ENCODE results near the gene POLE. TPM values are rescaled to one million over a fixed set of nuclear protein-coding genes. Genes with fewer than 3 reads are reported as not detected.
A peak's percentile ranks its signal among the peaks of the same experiment; 100 is the strongest.

POLE gene
- total RNA-seq, 1 donor: 37.4 TPM

GRCh38 chr12:132610051-132610759 lies 76.9 kb downstream of the POLE start, which contains the start of gene LRCOL1:
Gene LRCOL1, minus strand, starts transcription at chr12:132610582. Its CDS starts 4,331 bp downstream, at chr12:132606251.
- H3K4me3 ChIP-seq (ENCODE audit: low read depth, low read length): peak within 1 kb of the TSS; percentile 35
- no peak for TF ChIP-seq CTCF (IDR thresholded peaks at IDR 0.05; ENCODE audit: insufficient read depth, low read length)
- DNase-seq (ENCODE audit: low read depth): peak; percentile 70

GRCh38 chr12:132608231-132609171 lies 78.6 kb downstream of the POLE start:
- no peak for TF ChIP-seq CTCF (IDR thresholded peaks at IDR 0.05; ENCODE audit: insufficient read depth, low read length)
- no peak for DNase-seq (ENCODE audit: low read depth)
- no peak overlapping the region for H3K4me3 ChIP-seq (ENCODE audit: low read depth, low read length)

GRCh38 chr12:132606927-132607326 lies 80.2 kb downstream of the POLE start:
- DNase-seq (ENCODE audit: low read depth): no peak
- no peak for TF ChIP-seq CTCF (IDR thresholded peaks at IDR 0.05; ENCODE audit: insufficient read depth, low read length)
- no peak overlapping the region for H3K4me3 ChIP-seq (ENCODE audit: low read depth, low read length)

- DNase-seq (ENCODE audit: low read depth): no peak
- no peak for TF ChIP-seq CTCF (IDR thresholded peaks at IDR 0.05; ENCODE audit: insufficient read depth, low read length)
- H3K4me3 ChIP-seq (ENCODE audit: low read depth, low read length): no peak overlapping the region
Measured at GRCh38 chr12:132606466-132606865, 80.7 kb downstream of the POLE start.

- DNase-seq (ENCODE audit: low read depth): no peak
- H3K4me3 ChIP-seq (ENCODE audit: low read depth, low read length): no peak overlapping the region
- no peak for TF ChIP-seq CTCF (IDR thresholded peaks at IDR 0.05; ENCODE audit: insufficient read depth, low read length)
Measured at GRCh38 chr12:132605892-132606291, 81.2 kb downstream of the POLE start.

- no peak overlapping the region for H3K4me3 ChIP-seq (ENCODE audit: low read depth, low read length)
- TF ChIP-seq CTCF (IDR thresholded peaks at IDR 0.05; ENCODE audit: insufficient read depth, low read length): no peak
- no peak for DNase-seq (ENCODE audit: low read depth)
Measured at GRCh38 chr12:132604668-132605441, 82.3 kb downstream of the POLE start.

All from fibroblast of the aortic adventitia (primary cell).